GM19372 (cell line): ENCODE data around the gene TLE1.

Experiments
- ATAC-seq: cut with Tn5 transposase; IDR thresholded peaks from one replicate; pipeline ENCODE4 v1.9.1; 2021; ENCODE audit warnings: mild to moderate bottlenecking, low read depth, moderate library complexity; ENCODE audit not compliant: unreplicated experiment

TLE1 gene

DNA sequence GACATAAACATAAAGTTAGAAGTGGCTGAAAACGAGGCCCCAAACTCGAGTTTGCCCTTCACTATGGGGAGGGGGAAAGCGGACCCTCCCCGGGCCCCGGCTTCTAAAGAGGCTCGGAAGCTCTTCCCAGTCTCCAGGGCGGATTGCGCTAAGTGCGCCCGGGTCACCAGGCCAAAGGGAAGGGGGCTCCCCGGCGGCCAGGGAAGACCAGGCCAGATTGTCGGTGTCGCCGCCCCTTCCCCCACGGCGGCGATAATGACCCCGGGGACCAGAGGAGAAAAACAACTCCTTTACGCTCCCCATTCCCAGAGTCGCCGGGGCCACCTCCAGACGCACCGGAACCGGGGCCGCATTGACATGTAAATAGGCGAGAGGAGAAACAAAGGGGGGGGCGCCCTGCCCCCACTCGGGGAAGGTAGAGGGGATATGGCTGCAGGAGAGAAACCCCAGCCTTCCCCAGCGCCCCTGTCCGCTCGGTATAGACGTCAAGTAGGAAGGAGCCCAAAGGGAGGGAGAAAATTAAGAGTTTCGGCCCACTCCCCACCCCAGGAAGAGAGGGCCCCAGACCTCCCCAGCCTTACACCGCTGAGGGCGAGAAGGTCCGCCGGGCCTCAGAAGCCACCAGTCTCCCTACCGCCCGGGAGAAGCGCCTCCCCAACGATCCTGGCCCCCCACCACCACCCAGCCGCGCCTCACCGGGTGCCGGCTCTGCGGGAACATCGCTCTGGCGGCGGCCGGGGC is 1.7 kb downstream of the TLE1 start:
- no peak for ATAC-seq

GRCh38 chr9:81686614-81687520 is 2.5 kb downstream of the TLE1 start:
- no peak for ATAC-seq

DNA sequence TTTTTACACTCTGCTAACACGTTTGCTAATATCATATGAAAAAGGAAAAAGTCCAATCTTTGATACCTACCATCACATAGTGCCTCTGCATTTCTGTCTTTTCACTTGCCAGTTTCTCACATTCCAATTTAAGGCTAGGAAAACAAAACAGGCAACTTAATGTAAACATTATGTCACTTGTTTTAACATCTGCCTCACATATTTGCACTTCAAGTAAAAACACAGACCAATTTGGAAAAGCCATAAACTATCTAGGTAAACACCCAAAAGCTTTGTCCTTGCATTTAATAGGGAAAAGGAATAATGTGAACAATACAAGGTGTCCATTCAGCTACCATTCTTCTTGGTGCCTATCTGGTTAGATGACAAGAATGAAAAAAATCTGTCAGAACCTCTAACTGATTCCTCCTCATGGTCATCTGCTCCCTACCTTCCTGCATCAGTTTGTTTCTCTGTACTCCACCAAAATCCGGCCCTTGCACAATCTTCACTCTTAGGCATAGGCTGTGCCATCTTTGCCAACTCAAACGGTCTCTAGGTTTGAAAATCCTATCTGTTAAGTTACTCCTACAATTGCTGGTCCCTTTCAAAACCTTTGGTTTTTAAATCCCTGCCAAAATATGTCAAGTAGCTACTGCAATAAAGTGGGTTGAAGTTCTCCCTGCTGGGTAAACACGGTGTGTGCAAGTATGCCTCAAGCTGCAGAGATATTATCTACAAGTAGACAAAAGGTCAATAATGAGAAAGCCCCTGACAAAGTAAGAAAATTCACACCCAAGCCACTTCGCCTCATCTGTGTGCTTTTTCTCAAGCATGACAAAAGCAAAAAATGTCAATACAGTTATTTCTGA is 3.4 kb downstream of the TLE1 start:
- ATAC-seq: no peak

DNA sequence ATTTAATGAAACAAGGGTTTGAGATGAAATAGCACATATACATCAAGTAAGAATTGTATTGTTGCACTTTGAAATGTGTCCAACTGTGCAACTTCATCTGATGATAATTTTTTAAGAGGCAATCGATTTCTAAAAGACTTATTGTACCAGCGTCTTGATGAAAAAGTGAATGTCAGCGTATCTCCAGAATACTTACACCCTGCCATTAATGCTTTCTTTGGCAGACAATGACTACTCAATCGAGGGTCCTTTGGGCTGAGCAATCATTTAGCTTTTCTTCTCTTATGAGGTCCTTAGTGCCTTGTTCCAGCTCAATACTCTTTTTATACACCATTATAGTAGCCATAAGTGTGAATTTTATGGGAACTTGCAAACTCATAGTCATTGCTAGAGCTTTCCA is 4.7 kb downstream of the TLE1 start:
- no peak for ATAC-seq

DNA sequence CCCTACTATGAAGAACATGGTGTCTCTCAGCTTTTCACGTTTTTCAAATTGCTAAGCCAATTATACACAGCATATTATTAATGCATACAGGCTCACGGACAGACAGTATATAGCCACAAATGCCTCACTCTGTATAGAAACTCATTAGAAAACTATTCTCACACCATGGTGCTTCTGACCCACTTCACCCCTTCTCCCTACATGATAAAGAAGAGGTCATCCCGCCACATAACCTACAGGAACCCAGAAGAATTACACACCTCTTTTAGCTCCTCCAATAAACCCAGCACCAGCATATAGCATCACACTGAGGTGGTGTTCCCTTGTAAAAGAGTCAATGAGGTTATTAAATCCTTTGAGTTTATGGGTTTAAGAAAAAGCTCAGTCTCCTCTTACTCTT is 5.6 kb downstream of the TLE1 start:
- ATAC-seq: no peak

- no peak for ATAC-seq
Measured at GRCh38 chr9:81683238-81683637, 6.1 kb downstream of the TLE1 start.

GRCh38 chr9:81682797-81683196 is 6.5 kb downstream of the TLE1 start:
- no peak for ATAC-seq

DNA sequence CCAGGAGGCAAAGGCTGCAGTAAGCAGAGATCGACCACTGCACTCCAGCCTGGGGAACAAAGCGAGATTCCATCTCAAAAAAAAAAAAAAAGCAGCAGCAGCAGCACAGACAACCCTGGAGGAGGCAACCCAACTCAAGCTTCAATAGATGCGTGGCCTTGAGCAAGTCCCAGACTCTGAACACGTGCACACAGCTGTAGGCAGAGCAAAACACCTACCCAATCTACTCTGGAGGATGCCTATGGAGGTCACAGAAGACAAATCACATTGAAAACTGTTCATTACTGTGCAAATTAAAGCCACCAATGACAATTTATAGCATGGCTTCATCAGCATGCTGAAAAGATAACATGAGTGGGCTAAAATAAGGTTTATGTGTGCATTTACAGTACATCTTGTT is 7.2 kb downstream of the TLE1 start:
- ATAC-seq: no peak

DNA sequence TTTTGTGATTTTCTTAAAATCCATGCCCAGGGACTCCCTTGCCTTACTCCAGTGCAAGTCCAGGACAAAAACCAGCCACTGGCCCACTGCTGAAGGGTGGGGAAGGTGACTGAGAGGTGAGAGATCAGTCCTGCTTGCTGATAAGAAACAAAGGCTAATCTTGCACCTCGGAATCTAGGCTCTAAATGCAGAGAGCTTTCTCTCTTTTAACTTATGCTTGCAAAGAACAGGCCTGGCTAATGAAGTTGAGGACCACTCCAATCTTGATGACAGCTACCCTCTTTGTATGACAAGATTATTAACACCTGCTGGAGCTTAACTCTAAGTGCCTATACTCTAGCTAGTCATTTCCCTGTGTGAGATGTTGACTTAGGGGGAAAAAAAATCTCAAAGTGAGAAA is 8.8 kb downstream of the TLE1 start:
- ATAC-seq: no peak

DNA sequence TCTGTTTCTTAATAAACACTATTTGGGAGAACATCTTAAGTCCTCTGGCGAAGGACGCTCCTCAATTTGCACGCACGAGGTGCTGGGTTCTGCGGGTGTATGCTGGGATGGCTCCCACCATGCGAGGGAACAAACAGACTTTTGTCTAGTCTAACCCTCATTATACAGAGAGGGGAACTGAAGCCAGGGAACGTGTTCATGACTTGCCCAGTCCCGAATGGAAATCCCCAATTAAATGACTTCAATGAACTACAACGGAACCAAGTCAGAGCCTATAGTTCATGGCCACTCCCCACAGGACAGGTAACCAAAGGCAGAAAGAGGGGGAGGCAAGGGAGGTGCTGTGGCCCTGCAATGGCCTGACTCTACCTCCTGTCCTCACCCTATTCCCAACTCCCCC is 9.3 kb downstream of the TLE1 start:
- no peak for ATAC-seq

- ATAC-seq: no peak
Measured at GRCh38 chr9:81678088-81678487, 11.3 kb downstream of the TLE1 start.

DNA sequence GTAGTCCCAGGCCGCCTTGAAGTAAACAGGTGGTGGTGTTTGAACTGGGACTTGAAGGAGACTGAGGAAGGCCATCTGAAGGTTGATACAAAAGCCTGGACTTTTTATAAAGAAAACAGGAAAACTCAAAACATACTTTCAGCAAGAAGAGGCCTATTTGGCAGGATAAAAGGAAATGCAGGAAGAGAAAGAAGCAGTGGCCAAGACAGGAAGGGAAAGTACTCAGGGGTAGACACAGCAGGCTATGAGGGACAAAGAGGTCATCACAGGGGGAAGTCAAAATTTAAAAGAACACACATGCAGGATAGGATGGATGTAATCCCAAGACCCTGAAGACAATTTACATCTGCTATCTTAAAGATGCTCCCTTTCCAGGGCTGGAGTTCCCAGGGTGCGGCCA is 13.0 kb downstream of the TLE1 start:
- no peak for ATAC-seq

DNA sequence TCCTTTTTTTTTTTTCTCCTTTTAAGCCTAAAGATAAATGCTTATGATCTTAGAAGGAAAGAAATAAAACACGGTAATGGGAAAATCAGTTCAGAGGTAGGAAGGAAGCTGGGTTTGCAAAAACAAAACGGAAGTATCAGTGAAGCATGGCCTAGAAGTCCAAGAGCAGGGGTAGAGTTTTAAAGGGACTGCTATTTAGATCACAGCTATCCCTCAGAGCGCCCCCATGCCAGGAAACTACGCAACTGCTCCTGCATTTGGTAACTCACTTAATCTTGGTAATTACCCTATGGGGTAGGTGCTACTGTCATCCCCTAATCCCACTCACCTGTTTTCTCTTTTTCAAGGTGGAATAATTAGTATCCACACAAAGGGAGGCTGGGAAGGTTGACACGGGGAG is 16.0 kb downstream of the TLE1 start:
- no peak for ATAC-seq

- ATAC-seq: no peak
Measured at GRCh38 chr9:81671880-81672280, 17.5 kb downstream of the TLE1 start.

- no peak for ATAC-seq
Measured at GRCh38 chr9:81669866-81670265, 19.5 kb downstream of the TLE1 start.

GRCh38 chr9:81669041-81669651 is 20.2 kb downstream of the TLE1 start:
- no peak for ATAC-seq

- ATAC-seq: no peak
Measured at GRCh38 chr9:81666123-81666522, 23.2 kb downstream of the TLE1 start.

DNA sequence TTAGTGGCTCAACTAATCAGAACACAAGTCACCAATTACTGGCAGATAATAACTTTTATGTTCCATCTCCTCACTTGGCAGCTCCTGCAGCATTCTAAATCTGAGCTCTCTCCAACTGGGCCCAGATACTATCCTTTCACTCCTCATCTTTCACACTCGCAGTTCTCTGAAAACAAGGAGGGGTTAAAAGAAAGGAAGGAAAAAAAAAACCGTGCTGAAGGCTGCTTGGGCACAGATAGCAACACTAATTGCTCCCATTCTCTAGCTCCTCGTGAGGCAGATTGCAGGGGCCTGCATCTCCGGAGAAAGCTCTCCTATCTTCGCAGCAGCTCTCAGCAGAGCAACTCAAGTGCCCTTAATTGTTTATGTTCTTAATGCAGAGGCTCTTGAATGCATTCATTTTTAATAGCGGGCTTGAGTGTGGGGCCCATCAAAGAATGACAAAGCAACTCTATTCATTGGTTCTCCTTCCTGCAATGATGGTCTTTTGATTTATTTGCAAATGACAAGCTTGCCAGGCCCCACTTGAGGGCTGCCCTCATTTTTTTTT is 23.9 kb downstream of the TLE1 start:
- no peak for ATAC-seq

DNA sequence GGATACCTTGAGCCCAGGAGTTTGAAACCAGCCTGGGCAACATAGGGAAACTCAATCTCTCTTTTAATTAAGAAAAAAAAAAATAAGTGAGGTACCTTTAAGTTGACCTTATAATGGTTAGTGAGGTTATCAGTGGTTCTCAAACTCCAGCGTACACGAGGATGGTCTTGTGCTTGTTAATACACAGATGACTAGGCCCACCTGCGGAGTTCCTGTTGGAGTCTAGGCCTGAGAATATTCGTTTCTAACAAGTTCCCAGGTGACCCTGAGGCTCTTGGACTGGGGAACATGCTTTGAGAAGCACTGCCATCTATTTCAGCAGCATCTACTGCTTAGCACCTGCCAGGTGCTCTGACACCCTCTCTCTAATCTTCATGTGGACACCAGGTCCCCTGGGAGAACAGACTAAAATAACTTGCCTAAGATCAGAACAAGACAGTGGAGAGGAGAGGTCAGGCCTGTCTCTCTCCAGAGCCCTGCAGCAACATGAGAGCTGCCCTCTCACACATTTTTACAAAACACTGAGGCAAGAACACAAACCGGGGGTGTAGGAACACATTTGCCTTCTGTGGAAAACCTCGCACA is 24.6 kb downstream of the TLE1 start:
- no peak for ATAC-seq

- no peak for ATAC-seq
Measured at GRCh38 chr9:81661339-81661738, 28.0 kb downstream of the TLE1 start.
